HG03571 (cell line): ENCODE data around the gene SMARCC2.
"Not testable (repeated sequence)": the region's sequence is repeated elsewhere in the genome, so short reads cannot be mapped to it uniquely, and the experiment has no call there.

ENCODE experiments used
- ATAC-seq: cut with Tn5 transposase; IDR thresholded peaks from one replicate; pipeline ENCODE4 v1.9.1; 2021; ENCODE audit not compliant: unreplicated experiment

The SMARCC2 gene

DNA sequence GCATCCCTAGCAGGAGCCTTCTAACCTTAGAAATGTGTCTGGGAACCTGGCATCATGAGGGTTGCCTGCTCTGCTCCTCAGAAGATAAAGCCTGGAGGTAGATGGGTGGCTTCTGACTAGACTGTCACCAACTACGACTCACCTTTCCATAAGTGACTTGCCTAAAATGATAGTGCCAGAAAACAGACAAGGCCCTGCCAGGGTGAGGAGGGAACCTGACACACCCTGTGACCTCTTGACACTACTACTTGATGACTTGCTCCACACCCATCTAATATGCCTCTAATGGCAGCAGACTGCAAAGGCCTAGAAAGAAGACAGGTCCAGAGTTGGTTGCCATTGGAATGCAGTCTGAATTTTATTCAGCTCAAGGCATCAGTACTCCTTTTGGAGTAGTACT lies 23.1 kb upstream of the SMARCC2 start:
- no peak for ATAC-seq

DNA sequence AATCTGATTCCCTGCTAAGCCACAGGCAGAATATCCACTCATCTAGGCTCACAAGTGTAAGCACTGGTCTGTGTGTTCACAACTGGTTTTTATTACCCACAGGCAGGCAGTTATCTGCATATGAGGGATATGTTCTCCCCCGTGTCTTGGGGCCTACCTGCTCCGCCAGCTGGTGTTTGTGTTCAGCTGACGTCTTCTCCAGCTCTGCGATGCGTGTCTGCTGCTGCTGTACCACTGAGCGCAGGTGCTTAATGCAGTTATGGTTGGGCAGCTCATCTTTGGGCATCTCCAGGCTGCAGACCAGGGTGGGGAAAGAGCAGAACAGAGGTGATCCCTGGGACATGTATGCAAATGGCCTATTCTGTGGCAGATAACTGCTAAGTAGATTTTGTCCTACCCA lies 18.7 kb upstream of the SMARCC2 start:
- ATAC-seq, result no peak

DNA sequence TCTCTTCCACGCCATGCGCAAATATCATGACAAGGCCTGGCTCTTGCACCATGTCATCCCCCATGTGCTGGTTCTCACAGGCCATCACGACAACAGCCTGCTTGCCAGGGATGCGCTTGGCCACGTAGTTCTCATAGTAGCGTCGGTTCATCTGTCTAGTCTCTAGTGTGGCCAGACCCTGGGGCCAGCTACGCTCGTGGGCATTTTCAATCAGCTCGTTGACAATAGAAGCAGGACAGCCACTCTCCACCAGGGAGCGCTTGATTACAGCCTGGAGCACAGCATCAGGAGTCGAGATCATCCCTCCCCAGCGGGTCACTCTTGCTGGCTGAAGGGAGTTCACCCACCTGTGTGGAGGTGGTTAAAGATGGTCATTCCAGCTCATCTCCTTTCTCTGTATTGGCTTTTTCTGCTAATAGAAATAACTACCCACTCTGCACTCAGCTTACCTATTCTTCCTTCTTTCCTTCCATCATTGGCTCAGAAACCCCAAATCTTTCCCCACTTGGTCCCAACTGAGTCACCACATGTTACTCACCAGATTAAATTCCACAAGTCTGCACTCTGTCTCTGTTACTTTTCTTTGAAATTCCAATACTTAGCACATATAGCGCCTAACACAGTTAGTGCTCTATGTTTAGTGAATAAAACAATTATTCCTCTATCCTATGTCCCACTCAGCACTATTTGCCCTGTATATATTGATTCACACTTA lies 17.3 kb upstream of the SMARCC2 start:
- ATAC-seq, result no peak

DNA sequence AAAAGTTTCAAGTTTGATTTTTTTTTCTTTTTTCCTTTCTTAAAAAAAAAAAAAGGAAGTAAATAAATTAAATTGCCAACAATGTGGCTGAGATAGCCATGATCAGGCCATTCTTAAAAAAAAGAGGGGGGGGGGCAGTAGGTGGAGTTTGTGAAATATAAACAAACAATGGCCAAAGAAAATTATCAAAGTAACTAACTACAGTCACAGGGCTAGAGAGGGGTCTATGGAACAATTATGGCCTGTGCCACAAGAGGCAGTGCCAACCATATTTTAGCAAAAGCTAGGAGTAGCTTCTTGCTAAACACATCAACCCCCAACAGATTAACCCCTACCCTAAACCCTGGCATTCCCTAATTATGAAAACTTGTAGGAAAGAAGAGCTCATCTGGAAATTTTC lies 16.2 kb upstream of the SMARCC2 start:
- no peak for ATAC-seq

DNA sequence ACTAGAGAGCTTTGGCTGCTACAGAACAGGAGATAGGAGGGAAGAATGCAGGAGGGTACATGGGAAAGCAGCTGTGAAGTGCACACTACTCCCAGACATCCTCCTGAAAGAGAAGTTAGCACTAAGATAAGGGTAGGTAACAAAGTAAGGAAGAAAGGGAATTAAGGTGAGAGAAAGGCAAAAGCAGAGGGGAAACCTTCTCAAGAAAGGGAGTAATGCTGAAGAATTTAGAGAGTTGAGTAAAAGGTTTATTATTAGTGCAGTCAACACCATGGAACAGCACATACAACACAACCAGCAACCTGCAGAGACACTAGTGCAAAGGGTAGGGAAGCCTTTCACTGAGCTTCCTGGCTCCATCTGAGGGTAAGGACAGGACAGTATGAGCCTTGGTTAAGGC lies 15.0 kb upstream of the SMARCC2 start:
- ATAC-seq, result no peak

DNA sequence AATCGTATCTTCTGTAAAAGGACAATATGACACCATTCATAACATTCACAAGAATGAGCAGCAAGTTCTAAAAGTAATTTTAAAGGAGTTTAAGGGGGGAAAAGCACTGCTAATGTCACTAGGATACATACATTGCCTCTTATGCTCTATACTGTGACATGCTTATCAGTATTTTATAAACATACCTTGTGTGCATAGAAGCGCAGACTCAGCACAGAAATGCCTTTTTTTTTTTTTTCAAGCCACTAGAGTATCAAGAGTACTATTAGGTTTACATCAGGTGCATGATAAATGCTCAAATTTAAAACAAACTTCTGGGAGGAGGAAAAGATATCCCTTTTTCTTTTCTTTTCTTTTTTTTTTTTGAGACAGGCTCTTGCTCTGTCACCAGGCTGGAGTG lies 13.6 kb upstream of the SMARCC2 start:
- ATAC-seq, result no peak

DNA sequence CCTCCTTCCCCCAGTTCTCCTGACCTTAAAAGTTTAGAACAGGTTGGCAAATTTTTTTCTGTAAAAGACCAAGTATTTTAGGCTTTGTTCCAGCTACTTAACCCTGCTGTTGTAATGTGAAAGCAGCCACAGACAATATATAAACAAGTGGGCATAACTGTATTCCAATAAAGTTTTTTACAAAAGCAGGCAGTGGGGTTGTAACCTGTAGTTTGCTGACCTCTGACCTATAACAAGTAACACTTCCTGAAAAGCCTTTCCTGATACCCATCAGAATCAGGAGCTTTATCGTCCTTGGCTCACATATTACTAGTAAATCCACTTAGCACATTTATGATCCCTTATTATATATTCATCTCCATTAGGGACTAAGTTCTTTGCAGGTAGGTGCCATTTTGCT lies 13.1 kb upstream of the SMARCC2 start:
- no peak for ATAC-seq

DNA sequence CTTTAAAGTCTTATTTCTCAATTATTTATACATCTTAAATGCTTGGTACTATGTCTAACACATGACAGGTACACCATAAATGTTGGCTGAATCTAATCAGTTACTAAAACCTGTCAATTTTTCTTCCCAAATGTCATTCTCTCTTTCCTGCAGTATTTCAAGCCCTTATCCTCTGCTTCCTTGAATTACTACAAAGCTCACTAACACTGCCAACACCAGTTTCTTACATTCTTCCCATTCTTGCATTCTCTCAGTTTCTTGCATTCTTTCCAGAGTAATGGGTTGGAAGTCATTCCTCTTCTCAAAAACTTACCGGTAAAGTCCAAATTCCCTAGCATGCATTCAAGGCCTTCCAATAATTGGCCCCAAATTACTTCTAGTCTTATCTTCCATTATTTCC lies 9.6 kb upstream of the SMARCC2 start:
- no peak for ATAC-seq

DNA sequence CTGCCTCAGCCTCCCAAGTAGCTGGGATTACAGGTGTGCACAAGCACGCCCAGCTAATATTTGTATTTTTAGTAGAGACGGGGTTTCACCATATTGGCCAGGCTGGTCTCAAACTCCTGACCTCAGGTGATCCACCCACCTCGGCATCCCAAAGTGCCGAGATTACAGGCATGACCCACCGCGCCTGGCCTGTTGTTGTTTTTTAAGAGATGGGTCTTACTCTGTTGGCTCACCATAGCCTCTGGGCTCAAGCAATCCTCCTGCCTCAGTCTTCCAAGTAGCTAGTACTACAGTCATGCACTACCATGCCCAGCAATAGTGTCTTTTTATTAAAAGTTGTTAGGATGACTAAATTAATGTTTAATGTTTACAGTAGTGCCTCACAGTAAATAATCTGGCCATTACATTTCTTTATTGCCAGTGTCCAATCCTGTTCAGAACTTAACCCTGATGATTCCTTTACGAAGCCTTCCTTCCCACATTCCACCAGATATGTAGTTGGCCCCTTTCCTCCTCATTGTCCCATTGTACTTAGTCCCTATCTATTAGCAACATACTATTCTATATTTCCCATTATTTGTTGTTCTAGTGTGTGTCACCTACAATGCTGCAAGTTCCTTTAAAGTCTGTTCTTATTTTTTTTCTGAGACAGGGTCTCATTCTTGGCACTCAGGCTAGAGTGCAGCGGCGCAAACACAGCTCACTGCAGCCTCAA lies 8.8 kb upstream of the SMARCC2 start:
- ATAC-seq, result no peak

DNA sequence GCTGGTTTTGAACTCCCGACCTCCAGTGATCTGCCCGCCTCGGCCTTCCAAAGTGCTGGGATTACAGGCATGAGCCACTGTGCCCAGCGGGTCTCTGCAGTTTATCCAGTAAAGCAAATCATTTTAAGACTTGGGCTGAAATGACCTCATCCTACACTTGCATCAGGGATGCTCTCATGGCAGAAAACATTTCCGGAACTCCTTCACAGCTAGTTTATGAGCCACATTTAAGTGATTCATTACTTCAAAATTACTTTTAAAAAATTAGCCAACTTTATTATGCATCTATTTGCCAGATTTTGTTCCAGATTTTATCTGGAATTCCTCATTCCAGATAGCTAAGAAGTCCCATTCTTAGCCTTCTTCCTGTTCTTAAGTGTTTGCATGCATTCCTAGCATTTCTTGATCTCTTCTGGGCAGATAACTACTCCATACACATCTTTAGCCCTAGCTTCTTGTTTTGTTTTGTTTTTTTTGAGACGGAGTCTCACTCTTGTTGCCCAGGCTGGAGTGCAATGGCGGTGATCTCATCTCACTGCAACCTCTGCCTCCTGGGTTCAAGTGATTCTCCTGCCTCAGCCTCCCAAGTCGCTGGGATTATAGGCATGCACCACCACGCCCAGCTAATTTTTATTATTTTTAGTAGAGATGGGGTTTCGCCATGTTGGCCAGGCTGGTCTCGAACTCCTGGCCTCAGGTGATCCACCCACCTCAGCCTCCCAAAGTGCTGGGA lies 7.7 kb upstream of the SMARCC2 start:
- ATAC-seq, result not testable (repeated sequence)

DNA sequence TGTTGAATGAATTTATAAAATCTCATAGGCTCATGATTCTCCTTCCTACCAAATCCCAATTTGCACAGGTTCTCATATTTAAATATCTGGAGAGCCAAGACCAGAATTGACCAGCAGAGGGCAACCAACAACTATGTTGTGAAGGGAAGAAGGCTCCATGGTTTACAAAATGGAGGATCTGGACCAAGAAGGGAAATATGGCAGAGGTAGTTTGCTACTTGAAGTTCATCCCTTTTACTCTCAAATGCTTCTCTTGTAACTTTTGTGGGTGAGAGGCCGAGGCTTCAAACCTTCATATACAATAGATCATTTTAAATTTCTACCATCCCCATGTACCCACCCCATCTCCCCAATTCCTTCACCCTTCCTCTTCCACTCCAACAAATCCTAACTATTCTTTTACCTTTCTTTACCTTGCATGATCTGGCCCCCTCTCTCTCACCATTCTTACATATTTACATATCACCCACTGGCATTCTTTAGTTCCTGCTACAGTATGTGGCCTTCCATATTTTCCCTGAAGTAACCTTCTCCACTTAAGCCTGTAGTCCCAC lies 3.8 kb upstream of the SMARCC2 start:
- ATAC-seq, result no peak

DNA sequence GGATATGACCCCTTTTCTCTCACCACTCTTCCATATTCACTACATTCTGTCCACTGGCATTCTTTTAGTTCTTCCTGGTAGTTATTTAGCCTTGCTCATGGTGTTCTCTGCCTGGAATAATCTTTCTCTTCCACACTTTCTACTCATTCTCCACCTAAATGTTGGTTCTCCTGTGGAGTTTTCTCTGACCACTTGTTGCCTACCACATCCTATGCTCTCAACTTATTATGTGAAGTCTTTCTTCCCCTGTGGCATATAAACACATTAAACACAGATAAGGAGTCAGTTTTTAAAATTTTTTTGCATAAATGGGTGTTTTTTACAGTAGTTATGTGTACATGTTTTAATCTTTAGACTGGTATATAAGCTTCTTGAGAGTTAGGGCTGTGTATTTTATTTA lies 3.3 kb upstream of the SMARCC2 start:
- ATAC-seq, result no peak

DNA sequence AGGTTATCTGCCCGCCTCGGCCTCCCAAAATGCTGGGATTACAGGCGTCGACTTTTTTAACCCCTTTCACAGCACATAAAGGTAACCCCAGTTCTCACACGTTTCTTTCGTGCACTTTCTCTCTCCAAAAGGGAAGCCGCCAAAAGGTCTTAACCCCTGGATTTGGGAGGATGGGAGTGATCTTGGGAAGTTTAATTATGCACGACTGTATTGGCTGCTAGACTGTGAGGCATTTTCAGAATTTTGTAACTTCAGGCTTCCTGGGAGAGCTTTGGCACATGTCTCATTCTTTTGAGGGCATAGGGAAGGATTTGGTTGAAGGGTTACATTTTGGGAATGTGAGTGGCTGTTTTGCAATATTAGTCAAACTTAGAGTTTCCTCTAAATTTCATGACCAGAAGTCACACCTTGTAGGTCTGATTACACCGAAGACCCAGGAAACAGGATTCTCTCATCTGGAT lies 1.4 kb upstream of the SMARCC2 start:
- ATAC-seq, result no peak

DNA sequence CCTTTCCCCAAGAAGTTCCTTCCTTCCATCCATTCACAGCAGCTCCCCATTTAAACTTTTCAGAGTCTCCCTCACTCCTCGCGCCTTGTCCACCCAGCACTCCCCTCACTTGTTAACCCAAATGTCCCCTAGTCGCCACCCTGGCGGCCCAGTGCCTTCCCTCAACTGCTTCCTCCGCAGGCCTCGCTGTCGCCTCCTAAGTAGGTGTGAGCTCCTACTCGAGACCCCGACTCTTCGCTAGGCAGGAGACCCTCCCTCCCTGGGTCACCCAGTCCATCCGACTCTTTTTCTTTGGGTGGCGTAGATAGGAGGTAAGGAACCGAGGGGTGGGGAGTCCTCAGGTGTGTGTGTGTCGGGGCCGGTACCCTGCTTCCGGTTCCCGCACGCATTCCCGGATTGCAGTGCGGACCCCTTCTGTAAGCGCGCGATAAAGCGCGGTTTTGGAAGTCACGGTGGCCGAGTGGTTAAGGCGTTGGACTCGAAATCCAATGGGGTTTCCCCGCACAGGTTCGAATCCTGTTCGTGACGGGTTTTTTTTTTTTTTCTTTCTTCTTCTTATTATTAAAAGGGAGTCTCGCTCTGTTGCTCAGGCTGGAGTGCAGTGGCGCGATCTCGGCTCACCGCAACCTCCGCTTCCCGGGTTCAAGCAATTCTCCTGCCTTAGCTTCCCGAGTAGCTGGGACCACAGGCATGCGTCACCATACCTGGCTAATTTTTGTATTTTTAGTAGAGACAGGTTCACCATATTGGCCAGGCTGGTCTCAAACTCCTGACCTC lies 823 bp upstream of the SMARCC2 start:
- peak; percentile 18 for ATAC-seq

DNA sequence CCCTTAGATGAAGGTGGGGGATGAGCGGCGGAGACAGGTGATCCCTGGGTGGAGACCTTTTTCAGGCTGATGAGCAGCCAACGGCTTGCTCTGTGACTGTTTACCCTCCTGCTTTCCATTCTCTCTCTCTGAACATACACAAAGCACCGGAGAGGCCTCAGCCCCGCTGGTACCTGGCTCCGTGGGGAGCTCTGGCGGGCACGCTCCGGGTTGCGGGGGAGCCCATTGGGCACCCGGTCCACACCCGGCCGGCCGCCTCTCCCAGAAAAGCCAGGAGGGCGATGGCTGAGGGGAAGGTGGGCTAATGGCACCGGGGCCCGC lies 545 bp downstream of the SMARCC2 start:
- no peak for ATAC-seq

DNA sequence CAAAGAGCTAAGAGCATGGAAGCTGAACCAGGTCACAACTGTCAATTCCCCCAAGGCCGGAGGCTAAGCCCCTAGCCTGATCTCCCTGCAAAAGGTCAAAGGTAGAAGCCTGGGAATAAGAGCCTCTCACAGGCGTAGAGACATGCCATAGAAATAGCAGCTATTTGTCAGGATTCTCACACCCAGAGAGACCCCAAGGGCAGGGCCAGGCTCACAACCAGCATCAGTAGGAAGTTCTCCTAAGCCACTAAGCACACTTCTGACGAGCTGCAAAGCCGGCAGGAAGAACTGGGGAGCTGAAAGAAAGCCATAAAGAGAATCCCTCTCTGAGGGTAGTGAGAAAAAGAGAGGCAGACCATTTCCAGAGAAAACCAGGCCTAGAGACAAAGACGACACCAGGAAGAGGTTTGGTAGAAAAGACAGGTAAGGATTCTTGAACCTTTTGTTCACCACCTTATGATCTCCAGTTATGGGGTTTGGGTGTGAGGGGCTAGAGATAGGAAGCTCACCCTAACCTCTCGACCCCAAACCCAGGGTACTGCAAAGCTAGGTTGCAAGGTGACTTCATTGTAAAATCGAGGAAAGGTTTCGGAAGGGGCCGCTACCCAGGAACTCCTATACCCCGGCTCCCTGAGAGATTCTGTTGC lies 1.0 kb downstream of the SMARCC2 start:
- ATAC-seq, result no peak

DNA sequence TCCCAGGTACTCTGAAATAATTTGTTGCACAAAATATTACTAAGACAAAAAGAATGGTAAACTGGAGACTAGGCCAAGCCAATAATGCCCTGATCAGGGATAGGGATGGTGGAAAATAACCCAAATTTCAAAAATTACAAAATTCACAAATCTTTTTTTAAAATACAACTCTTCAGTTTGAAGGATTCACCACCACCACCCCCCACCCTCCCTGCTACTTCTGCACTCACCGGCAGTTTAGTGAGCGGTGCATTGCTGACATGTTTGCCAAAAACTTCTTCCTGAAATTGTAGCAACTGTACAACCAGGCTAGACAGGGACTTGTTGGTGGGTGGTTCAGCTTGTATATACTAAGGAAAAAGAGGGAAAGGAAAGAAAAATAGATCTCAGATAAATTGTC lies 2.3 kb downstream of the SMARCC2 start:
- no peak for ATAC-seq

DNA sequence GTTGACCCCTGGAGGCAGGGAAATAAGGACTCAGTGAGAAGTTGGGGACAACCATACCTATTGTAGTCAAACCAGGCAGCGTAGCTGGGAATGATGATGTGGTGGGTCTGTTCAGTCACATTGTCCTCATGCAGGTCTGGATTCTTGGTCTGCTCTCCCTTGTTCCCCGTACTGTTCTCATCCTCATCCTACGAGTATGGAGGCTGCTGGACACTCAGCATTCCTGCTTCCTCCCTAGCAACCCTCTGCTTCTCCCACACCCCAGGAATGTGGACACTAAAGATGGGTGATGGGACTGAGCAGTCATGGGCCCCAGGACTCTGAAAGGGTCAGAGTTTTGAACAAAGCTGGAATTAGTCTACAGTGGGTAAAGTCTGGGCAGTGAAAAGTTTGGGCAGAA lies 10.9 kb downstream of the SMARCC2 start:
- ATAC-seq, result no peak

DNA sequence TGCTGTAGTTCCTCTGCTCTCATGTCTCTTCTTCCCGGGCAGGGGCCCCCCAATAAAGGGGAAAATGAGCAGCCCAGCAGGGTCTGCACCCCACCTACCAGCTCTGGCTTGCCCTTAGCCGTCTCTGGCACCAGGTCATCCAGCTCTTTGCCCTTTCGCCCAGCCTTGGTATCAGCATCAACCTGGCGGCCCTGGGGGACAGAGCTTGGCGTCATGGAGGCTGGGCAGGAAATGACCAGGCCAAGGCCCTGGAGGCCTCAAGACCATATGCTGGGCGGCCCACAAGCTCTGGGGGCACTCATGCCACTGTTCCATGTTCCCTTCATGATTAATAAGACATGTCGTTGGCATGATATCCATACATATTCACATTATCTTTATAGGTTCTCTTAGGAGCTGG lies 16.4 kb downstream of the SMARCC2 start:
- no peak for ATAC-seq

DNA sequence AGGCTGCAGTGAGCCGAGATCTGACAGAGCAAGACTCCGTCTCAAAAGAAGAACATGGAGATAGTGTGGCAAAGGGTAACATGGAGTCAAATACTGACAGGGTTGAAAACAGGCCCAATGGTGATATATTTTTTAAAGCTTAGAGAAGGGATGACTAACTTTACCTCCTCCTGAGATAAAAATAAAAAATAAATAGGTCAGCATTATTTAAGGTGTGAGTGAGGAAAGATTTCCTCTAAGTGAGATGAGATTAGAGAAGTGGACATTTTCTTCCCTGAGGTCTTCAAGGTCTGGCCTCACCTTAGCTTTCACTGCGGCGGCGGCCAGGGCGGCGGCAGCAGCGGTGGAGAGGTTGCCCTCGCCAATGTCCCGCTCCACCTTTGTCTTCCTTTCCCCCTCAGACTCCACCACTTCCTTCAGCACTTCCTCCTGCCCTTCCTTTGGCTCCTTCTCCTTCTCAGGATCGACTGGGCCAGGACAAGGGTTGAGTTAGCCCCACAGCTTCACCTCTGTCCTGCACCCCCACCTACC lies 20.0 kb downstream of the SMARCC2 start:
- no peak for ATAC-seq
